ENCODE data around the gene CDH2.

CDH2 gene

DNA sequence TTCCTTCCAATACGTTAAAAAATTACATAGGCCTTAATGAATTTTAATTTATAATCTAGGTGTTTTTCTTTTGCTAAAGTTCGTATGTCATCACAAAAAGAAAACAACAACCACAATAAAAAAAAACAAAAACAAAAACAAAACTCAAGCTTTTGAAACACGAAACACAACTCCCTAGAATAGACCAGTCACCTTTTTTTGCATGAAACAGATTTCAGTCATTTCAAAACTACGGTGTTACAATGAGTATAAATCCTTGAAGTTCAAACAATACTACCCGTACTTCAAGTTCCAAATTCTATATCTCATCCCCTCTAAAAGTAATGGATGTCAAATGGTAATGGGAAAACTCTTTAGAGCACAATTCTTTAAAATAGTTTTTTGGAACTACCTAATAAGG, 142.4 kb downstream of the CDH2 start:
- FAIRE-seq (no peak), DNase-seq (ENCODE audit: insufficient read length, low spot score) (no peak)
- TF ChIP-seq POLR2A (IDR thresholded peaks at IDR 0.05; ENCODE audit: low read depth, low read length) (no peak), POLR2AphosphoS5 (IDR thresholded peaks at IDR 0.05; ENCODE audit: low read depth, low read length) (no peak), PAX5 (IDR thresholded peaks at IDR 0.05; ENCODE audit: insufficient read depth, low read length, severe bottlenecking) (no peak), SPI1 (IDR thresholded peaks at IDR 0.05; ENCODE audit: low read depth, low read length) (no peak), POU2F2 (IDR thresholded peaks at IDR 0.05; ENCODE audit: low read depth, low read length) (no peak)

DNA sequence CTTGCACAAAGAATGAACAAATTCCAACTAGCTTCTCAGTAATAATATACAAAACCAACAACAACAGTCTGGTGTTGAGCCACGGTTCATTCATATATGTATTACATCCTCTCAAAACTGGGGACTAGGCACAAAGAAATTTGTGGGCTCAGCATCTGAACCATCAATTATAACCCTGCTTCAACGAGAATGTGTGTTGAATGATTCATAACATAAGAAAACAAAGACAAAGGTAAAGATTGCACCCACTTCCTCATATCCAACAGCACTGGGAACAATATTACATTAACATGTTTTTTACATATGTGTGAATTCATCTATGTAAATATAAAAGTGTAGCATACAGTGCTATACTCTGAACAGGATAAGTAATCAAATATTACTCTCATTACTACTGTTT, 144.8 kb downstream of the CDH2 start:
- FAIRE-seq (no peak), DNase-seq (ENCODE audit: insufficient read length, low spot score) (no peak)
- TF ChIP-seq PAX5 (IDR thresholded peaks at IDR 0.05; ENCODE audit: insufficient read depth, low read length, severe bottlenecking) (no peak), POLR2A (IDR thresholded peaks at IDR 0.05; ENCODE audit: low read depth, low read length) (no peak), POLR2AphosphoS5 (IDR thresholded peaks at IDR 0.05; ENCODE audit: low read depth, low read length) (no peak), SPI1 (IDR thresholded peaks at IDR 0.05; ENCODE audit: low read depth, low read length) (no peak), POU2F2 (IDR thresholded peaks at IDR 0.05; ENCODE audit: low read depth, low read length) (no peak), TAF1 (IDR thresholded peaks at IDR 0.05; ENCODE audit: low read depth, low read length) (no peak)

DNA sequence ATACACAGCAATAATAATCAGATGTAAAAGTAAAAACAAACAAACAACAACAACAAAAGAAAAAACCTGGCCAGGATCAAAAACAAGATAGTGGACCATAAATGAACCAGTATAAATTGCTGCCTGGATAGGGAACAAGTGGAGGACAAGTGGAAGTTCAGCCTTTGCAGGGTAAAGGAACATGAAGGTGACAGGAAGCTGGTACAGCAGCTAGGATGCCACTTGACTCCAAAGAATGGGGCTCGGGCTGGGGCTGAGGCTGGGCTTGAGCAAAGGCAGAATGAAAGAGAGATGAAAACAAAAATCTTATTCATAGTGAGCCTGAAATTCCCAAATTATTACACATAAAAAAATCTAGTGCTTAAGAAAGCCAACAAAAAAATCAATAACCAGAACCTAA, 146.5 kb downstream of the CDH2 start:
- DNase-seq (ENCODE audit: insufficient read length, low spot score) (no peak), FAIRE-seq (no peak)
- TF ChIP-seq SPI1 (IDR thresholded peaks at IDR 0.05; ENCODE audit: low read depth, low read length) (no peak), PAX5 (IDR thresholded peaks at IDR 0.05; ENCODE audit: insufficient read depth, low read length, severe bottlenecking) (no peak), POLR2AphosphoS5 (IDR thresholded peaks at IDR 0.05; ENCODE audit: low read depth, low read length) (no peak), POLR2A (IDR thresholded peaks at IDR 0.05; ENCODE audit: low read depth, low read length) (no peak), TAF1 (IDR thresholded peaks at IDR 0.05; ENCODE audit: low read depth, low read length) (no peak), POU2F2 (IDR thresholded peaks at IDR 0.05; ENCODE audit: low read depth, low read length) (no peak)

DNA sequence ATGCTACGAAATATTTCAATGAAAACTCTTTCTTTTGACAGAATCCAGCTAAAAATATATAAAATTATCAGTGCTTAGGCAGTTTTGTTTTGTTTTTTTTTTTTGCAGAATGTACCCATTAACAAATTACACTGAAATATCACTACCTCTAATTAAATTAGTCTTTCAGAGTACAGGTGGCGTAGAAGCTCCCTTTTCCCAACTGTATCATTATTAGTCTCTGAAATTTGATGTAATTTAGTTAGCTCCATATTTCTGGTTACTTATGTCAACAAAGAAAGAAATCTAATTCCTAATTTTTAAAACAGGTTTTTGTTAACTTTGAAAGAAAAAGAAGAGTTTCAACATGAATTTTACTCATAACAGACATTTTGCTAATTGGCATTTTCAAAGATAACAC, 149.2 kb downstream of the CDH2 start:
- DNase-seq (ENCODE audit: insufficient read length, low spot score) (no peak), FAIRE-seq (no peak)
- TF ChIP-seq POU2F2 (IDR thresholded peaks at IDR 0.05; ENCODE audit: low read depth, low read length): no peak
- TF ChIP-seq PAX5 (IDR thresholded peaks at IDR 0.05; ENCODE audit: insufficient read depth, low read length, severe bottlenecking): no peak

DNA sequence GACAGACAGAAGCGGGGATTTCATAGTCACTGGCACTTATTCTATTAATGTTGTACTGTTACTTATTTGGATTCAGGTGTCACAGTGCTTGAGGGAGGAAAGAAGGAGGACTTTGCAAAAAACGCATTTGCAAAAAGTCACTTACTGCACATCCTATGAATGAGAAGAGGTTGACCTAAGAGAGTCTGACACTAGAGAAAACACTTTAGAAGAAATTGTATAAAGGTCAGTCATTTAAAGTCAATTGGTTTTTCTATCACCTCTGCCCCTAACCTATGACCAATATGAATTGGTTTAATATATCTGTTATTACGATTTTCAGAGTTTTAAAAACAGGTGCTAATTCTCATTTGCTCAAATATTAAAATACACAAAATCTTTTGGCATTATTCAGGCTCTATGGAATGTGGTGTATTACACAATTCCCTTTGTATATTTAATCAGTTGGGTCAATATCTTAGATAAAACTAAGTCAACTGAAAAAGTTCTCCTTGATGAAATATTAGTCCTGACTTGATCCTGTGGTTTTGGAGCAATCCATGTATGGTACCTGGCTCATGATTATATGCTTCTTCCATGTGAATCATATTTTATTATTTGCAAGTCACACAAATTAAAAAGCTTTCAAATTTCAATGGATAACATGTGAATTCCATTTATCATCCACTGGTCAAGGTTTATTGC, 157.4 kb downstream of the CDH2 start:
- FAIRE-seq (no peak), DNase-seq (ENCODE audit: insufficient read length, low spot score) (no peak)
- TF ChIP-seq PAX5 (IDR thresholded peaks at IDR 0.05; ENCODE audit: insufficient read depth, low read length, severe bottlenecking) (no peak), POLR2AphosphoS5 (IDR thresholded peaks at IDR 0.05; ENCODE audit: low read depth, low read length) (no peak), POLR2A (IDR thresholded peaks at IDR 0.05; ENCODE audit: low read depth, low read length) (no peak), POU2F2 (IDR thresholded peaks at IDR 0.05; ENCODE audit: low read depth, low read length) (no peak)

DNA sequence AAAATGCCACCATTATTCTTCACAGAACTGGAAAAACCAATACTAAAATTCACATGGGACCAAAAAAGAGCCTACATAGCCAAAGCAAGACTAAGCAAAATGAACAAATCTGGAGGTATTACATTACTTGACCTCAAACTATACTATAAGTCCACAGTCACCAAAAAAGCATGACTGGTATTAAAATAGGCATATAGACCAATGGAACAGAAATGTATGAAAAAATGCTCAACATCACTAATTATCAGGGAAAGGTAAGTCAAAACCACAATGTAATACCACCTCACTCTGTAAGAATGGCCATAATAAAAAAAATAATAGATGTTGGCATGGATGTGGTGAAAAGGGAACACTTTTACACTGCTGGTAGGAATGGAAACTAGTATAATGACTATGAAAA, 158.6 kb downstream of the CDH2 start:
- no peak for TF ChIP-seq POLR2AphosphoS5 (IDR thresholded peaks at IDR 0.05; ENCODE audit: low read depth, low read length)
- no peak for TF ChIP-seq POU2F2 (IDR thresholded peaks at IDR 0.05; ENCODE audit: low read depth, low read length)
- TF ChIP-seq PAX5 (IDR thresholded peaks at IDR 0.05; ENCODE audit: insufficient read depth, low read length, severe bottlenecking): no peak
- no peak for TF ChIP-seq TAF1 (IDR thresholded peaks at IDR 0.05; ENCODE audit: low read depth, low read length)
- TF ChIP-seq POLR2A (IDR thresholded peaks at IDR 0.05; ENCODE audit: low read depth, low read length): no peak
- no peak for TF ChIP-seq SPI1 (IDR thresholded peaks at IDR 0.05; ENCODE audit: low read depth, low read length)
- FAIRE-seq: no peak

DNA sequence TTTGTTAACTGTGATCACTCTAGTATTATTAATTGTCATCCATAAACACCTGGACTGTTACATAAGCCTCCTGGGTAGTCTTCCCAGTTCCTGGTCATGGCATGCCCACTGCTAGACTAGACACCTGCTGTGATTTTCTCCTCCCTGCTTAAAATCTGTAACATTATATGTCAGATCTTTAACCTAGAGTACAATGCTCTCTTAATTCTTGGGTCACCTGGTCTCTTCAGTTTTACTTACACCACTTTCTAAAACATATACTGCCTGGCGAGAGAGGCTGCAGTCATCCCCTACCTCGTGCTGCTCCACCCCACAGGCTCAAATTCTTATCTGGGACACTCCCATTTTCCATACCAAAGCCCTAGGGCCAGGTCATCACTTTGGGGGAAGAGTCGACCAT, 161.3 kb downstream of the CDH2 start:
- no peak for FAIRE-seq
- no peak for DNase-seq (ENCODE audit: insufficient read length, low spot score)
- no peak for TF ChIP-seq PAX5 (IDR thresholded peaks at IDR 0.05; ENCODE audit: insufficient read depth, low read length, severe bottlenecking)
- no peak for TF ChIP-seq POU2F2 (IDR thresholded peaks at IDR 0.05; ENCODE audit: low read depth, low read length)
- TF ChIP-seq TAF1 (IDR thresholded peaks at IDR 0.05; ENCODE audit: low read depth, low read length): no peak
- no peak for TF ChIP-seq SPI1 (IDR thresholded peaks at IDR 0.05; ENCODE audit: low read depth, low read length)
- TF ChIP-seq POLR2AphosphoS5 (IDR thresholded peaks at IDR 0.05; ENCODE audit: low read depth, low read length): no peak
- TF ChIP-seq POLR2A (IDR thresholded peaks at IDR 0.05; ENCODE audit: low read depth, low read length): no peak

More for the DNA sequence above, 158.6 kb downstream of the CDH2 start:
- DNase-seq (ENCODE audit: insufficient read length, low spot score): no peak

DNA sequence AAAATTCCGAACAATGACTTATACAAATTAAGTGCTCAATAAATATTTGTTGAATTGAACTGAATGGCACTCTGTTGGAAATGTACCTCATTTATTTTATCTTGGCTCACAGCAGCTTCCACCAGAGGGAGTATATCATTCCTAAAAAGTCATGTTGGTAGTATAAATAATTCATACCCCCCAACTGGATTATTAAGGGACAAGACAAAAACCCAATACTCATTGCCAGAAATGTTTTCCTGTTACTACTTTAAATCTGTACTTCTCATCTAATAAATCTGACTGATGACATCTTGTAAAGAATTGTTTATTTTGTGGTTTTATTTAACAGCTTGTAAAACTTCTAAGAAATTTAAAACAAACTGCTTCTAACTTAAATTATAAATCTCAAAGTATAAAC, 163.9 kb downstream of the CDH2 start:
- TF ChIP-seq TAF1 (IDR thresholded peaks at IDR 0.05; ENCODE audit: low read depth, low read length) (no peak), SPI1 (IDR thresholded peaks at IDR 0.05; ENCODE audit: low read depth, low read length) (no peak), PAX5 (IDR thresholded peaks at IDR 0.05; ENCODE audit: insufficient read depth, low read length, severe bottlenecking) (no peak), POLR2AphosphoS5 (IDR thresholded peaks at IDR 0.05; ENCODE audit: low read depth, low read length) (no peak), POU2F2 (IDR thresholded peaks at IDR 0.05; ENCODE audit: low read depth, low read length) (no peak), POLR2A (IDR thresholded peaks at IDR 0.05; ENCODE audit: low read depth, low read length) (no peak)
- FAIRE-seq (no peak), DNase-seq (ENCODE audit: insufficient read length, low spot score) (no peak)

DNA sequence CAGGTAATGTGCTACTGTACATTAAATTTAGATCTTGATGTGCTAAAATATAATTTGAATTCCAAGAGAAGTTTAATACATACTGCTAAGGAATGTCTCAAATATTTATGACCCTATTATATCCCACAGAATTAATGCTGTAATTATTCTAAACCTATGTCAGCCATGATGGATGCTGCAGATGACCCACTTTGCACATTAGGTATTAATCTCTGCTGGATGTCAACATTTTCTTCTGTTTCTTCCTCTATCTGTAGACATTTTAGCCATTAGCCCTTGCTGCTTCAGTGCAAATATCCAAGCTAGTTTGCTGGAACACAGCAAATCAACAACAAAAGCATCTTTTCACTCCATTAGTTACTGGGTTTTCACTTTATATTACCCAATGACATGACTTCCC, 164.6 kb downstream of the CDH2 start:
- no peak for DNase-seq (ENCODE audit: insufficient read length, low spot score)
- no peak for FAIRE-seq
- TF ChIP-seq PAX5 (IDR thresholded peaks at IDR 0.05; ENCODE audit: insufficient read depth, low read length, severe bottlenecking) (no peak), TAF1 (IDR thresholded peaks at IDR 0.05; ENCODE audit: low read depth, low read length) (no peak), POLR2AphosphoS5 (IDR thresholded peaks at IDR 0.05; ENCODE audit: low read depth, low read length) (no peak), POLR2A (IDR thresholded peaks at IDR 0.05; ENCODE audit: low read depth, low read length) (no peak), SPI1 (IDR thresholded peaks at IDR 0.05; ENCODE audit: low read depth, low read length) (no peak), POU2F2 (IDR thresholded peaks at IDR 0.05; ENCODE audit: low read depth, low read length) (no peak)

DNA sequence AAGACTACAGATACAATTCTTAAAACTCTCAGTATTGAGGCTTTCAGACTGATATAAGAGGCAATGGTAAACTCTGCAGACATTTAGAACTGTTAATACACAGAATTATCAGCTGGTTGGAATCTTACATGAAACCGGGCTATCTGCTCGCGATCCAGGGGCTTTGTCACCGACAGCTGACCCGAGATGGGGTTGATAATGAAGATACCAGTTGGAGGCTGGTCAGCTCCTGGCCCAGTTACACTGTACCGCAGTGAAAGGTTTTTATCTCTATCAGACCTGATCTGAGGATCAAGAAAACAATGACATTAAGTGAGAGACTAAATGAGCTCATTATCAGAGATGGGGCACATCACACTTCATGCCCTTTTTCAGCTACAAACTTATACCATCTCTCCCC, 167.3 kb downstream of the CDH2 start:
- DNase-seq (ENCODE audit: insufficient read length, low spot score): no peak
- TF ChIP-seq POLR2AphosphoS5 (IDR thresholded peaks at IDR 0.05; ENCODE audit: low read depth, low read length) (no peak), POU2F2 (IDR thresholded peaks at IDR 0.05; ENCODE audit: low read depth, low read length) (no peak), POLR2A (IDR thresholded peaks at IDR 0.05; ENCODE audit: low read depth, low read length) (no peak), TAF1 (IDR thresholded peaks at IDR 0.05; ENCODE audit: low read depth, low read length) (no peak), PAX5 (IDR thresholded peaks at IDR 0.05; ENCODE audit: insufficient read depth, low read length, severe bottlenecking) (no peak), SPI1 (IDR thresholded peaks at IDR 0.05; ENCODE audit: low read depth, low read length) (no peak)
- FAIRE-seq: no peak

Measured in GM12891 (cell line).